Activated CD4-positive, alpha-beta T cell treated with anti-CD3 and anti-CD28 coated beads, Interleukin-2, amount 10 ng/mL, durations not matched to agents 7 days and 5 days (primary cell): ENCODE measurements around the gene SLC25A45. TPM values are rescaled to one million over a fixed set of nuclear protein-coding genes. Genes with fewer than 3 reads are reported as not detected.

ENCODE experiments used
- CTCF ChIA-PET: fragments of 350-600 bp; sonication (Branson Sonifier 250); formaldehyde crosslinking; loops from one replicate; lab custom pipeline; 2021; ENCODE audit warnings: antibody characterized with exemption; lab: Charles Lee
- POLR2A ChIA-PET: fragments of 350-600 bp; sonication (Branson Sonifier 250); formaldehyde crosslinking; loops from one replicate; lab custom pipeline; 2021; ENCODE audit warnings: antibody characterized with exemption; lab: Charles Lee
- DNase-seq: peaks from one replicate; pipeline ENCODE4 v3.0.0-alpha.2; 2020
- H3K27ac Mint-ChIP-seq: one replicate; pipeline ENCODE4 v1.8.0; 2021; ENCODE audit warnings: mild to moderate bottlenecking, moderate library complexity, mixed read lengths
- H3K27me3 Mint-ChIP-seq: one replicate; pipeline ENCODE4 v1.8.0; 2021; ENCODE audit warnings: mixed read lengths
- H3K36me3 Mint-ChIP-seq: one replicate; pipeline ENCODE4 v1.8.0; 2021; ENCODE audit warnings: low read depth, mixed read lengths
- H3K4me1 Mint-ChIP-seq: one replicate; pipeline ENCODE4 v1.8.0; 2021; ENCODE audit warnings: mixed read lengths
- H3K4me3 Mint-ChIP-seq: one replicate; pipeline ENCODE4 v1.8.0; 2021; ENCODE audit warnings: mild to moderate bottlenecking, moderate library complexity, mixed read lengths
- H3K9me3 Mint-ChIP-seq: one replicate; pipeline ENCODE4 v1.8.0; 2021; ENCODE audit warnings: mixed read lengths
- total RNA-seq, 2 experiments: library from RNA; stranded (reverse); gene quantifications; one replicate each; pipeline ENCODE4 v1.2.3, GENCODE V29; 2021

SLC25A45 gene
- total RNA-seq, 2 experiments from 2014 or later, result 40.9 TPM

DNA sequence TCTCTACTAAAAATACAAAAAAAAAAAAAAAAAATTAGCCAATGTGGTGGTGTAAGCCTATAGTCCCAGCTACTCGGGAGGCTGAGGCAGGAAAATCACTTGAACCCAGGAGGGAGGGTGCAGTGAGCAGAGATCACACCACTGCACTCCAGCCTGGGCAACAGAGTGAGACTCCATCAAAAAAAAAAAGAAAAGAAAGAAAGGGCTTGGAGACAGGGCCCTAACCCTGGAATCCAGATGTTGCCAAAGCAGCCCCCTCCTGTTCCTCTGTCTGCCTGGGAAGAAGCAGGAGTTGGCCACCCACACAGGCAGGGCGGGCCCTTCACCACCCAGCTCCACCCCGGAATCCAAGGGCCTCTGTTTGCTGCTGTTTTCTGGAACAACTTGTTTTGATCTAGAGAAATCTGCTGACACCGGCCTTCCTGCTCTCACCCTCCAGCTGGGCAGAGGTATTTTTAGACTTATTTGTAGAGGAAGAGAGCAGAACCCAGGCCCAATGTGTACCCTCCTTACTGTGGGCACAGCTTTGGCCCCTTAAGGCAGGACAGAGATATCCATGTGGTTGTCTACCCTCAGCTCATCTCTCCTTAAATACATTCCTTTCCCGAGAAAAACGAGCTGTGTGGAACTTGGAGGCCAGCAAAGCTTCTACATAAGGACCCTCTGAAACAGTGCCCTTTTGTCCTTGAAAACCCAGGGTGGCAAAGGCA is 37.5 kb upstream of the SLC25A45 start:
- ChIA-PET POLR2A (interaction anchor here (0.6 to 14.2 kb wide), 7 partner anchors 10 to 926 kb away, joined by 3 to 781 read pairs (median 8); partner anchors contain the start of gene MALAT1), CTCF (interaction anchor here (0.6 to 8.1 kb wide), 11 partner anchors 27 to 659 kb away, joined by 3 to 67 read pairs (median 5); partner anchors contain the start of genes FAM89B and MALAT1)
- peaks cover 24% of the 10 kb centered on the region for H3K36me3 Mint-ChIP-seq
- H3K9me3 Mint-ChIP-seq, result no peaks in the 10 kb centered on the region
- peaks cover 52% of the 10 kb centered on the region for H3K4me1 Mint-ChIP-seq
- peak overlapping the region; percentile 91 for H3K4me3 Mint-ChIP-seq
- peaks cover 5% of the 10 kb centered on the region for H3K27me3 Mint-ChIP-seq
- peak; percentile 80 for DNase-seq
- peak overlapping the region; percentile 97 for H3K27ac Mint-ChIP-seq

- Mint-ChIP-seq H3K4me3 (peak overlapping the region; percentile 91), H3K36me3 (peaks cover 19% of the 10 kb centered on the region), H3K27ac (peak overlapping the region; percentile 97), H3K27me3 (peaks cover 5% of the 10 kb centered on the region), H3K9me3 (no peaks in the 10 kb centered on the region), H3K4me1 (peaks cover 55% of the 10 kb centered on the region)
- ChIA-PET CTCF (interaction anchor here (0.6 to 8.1 kb wide), 9 partner anchors 28 to 658 kb away, joined by 3 to 67 read pairs (median 5); partner anchors contain the start of gene MALAT1), POLR2A (interaction anchor here (1.2 to 14.2 kb wide), 4 partner anchors 11 to 84 kb away, joined by 3 to 781 read pairs (median 10); partner anchors contain the start of gene MALAT1)
- no peak for DNase-seq
These were observed 37.0 kb upstream of the SLC25A45 start for GRCh38 chr11:65419460-65419771.

- peaks cover 55% of the 10 kb centered on the region for H3K4me1 Mint-ChIP-seq
These were observed 36.4 kb upstream of the SLC25A45 start for GRCh38 chr11:65418681-65419459.

GRCh38 chr11:65418431-65418680 is 35.9 kb upstream of the SLC25A45 start:
- DNase-seq, result no peak
- H3K4me3 Mint-ChIP-seq, result peak overlapping the region; percentile 91
- peaks cover 8% of the 10 kb centered on the region for H3K36me3 Mint-ChIP-seq
- no peaks in the 10 kb centered on the region for H3K9me3 Mint-ChIP-seq
- ChIA-PET CTCF (interaction anchor here (0.8 to 8.1 kb wide), 6 partner anchors 26 to 92 kb away, joined by 3 to 98 read pairs (median 18); partner anchors contain the start of gene MALAT1), POLR2A (interaction anchor here (3.2 to 14.2 kb wide), 2 partner anchors 54 to 85 kb away, joined by 16 to 781 read pairs; partner anchors contain the start of gene MALAT1)
- H3K27me3 Mint-ChIP-seq, result peaks cover 5% of the 10 kb centered on the region
- peaks cover 55% of the 10 kb centered on the region for H3K4me1 Mint-ChIP-seq
- peak overlapping the region; percentile 97 for H3K27ac Mint-ChIP-seq

More at GRCh38 chr11:65418681-65419459, 36.4 kb upstream of the SLC25A45 start:
- H3K9me3 Mint-ChIP-seq, result no peaks in the 10 kb centered on the region
- DNase-seq, result peak; percentile 92
- POLR2A ChIA-PET, result interaction anchor here (0.6 to 14.2 kb wide), 4 partner anchors 50 to 85 kb away, joined by 3 to 781 read pairs (median 10); partner anchors contain the start of gene MALAT1
- peaks cover 5% of the 10 kb centered on the region for H3K27me3 Mint-ChIP-seq
- peak overlapping the region; percentile 97 for H3K27ac Mint-ChIP-seq
- H3K4me3 Mint-ChIP-seq, result peak overlapping the region; percentile 91
- CTCF ChIA-PET, result interaction anchor here (0.6 to 8.1 kb wide), 8 partner anchors 28 to 91 kb away, joined by 3 to 67 read pairs (median 5); partner anchors contain the start of gene MALAT1
- peaks cover 14% of the 10 kb centered on the region for H3K36me3 Mint-ChIP-seq

GRCh38 chr11:65417702-65418430 is 35.4 kb upstream of the SLC25A45 start:
- DNase-seq, result peak; percentile 52
- ChIA-PET POLR2A (interaction anchor here (3.2 to 14.2 kb wide), 2 partner anchors 54 to 86 kb away, joined by 16 to 781 read pairs; partner anchors contain the start of gene MALAT1), CTCF (interaction anchor here (0.8 to 8.1 kb wide), 10 partner anchors 15 to 90 kb away, joined by 3 to 98 read pairs (median 14); partner anchors contain the start of gene MALAT1)
- Mint-ChIP-seq H3K9me3 (no peaks in the 10 kb centered on the region), H3K36me3 (peaks cover 4% of the 10 kb centered on the region), H3K27me3 (peaks cover 4% of the 10 kb centered on the region), H3K4me3 (peak overlapping the region; percentile 91), H3K27ac (peak overlapping the region; percentile 97), H3K4me1 (peaks cover 54% of the 10 kb centered on the region)

DNA sequence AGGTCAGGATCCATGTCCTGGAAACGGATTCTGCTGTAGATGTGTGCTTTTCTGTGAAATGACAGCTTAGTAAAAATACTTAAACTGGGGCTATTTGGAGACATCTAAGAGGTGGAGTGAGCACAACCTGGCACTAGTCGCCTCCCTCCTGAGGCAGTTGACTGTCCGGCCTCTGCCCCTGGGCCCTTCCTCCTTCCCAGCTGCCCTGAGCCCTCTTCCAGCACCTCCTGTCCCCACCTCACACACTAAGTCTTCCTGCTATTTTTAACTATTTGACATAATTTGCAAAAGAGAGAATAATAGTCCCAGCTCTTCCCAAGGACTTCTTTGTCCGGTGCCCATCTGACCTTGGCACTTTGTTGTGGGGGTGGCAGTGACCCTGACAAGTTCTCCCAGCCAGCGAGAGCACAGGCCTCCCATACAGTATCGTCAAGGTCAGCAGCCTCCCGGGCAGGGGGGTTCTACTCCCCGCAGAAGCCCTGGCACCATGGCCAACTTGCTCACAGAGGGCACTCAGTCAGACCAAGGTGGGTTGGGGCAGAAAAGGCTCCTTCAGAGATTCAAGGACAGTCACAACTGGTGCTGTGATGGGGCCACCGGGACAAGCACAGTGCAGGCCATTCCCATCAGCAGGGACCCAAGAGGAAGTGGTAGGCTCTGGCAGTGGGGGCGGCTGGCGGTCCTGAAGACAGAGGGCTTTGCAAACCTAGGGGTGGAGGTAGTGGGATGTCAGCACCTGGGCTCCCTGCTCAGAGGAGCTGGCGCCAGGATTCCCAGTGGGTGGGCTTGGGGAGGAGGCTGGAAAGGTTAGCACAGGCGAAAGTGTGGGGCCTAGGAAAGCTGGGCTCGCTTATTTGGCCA is 34.6 kb upstream of the SLC25A45 start:
- CTCF ChIA-PET, result interaction anchor here (0.6 to 8.1 kb wide), 33 partner anchors 10 to 363 kb away, joined by 3 to 98 read pairs (median 5); partner anchors contain the start of genes CDC42EP2, FRMD8, MALAT1 and SCYL1
- H3K9me3 Mint-ChIP-seq, result no peaks in the 10 kb centered on the region
- no peaks in the 10 kb centered on the region for H3K36me3 Mint-ChIP-seq
- H3K4me1 Mint-ChIP-seq, result peaks cover 49% of the 10 kb centered on the region
- POLR2A ChIA-PET, result interaction anchor here (1.4 to 14.2 kb wide), 3 partner anchors 8 to 86 kb away, joined by 5 to 781 read pairs (median 5); partner anchors contain the start of gene MALAT1
- peak overlapping the region; percentile 91 for H3K4me3 Mint-ChIP-seq
- H3K27me3 Mint-ChIP-seq, result no peaks in the 10 kb centered on the region
- H3K27ac Mint-ChIP-seq, result peak overlapping the region; percentile 97
- DNase-seq, result peak; percentile 28

DNA sequence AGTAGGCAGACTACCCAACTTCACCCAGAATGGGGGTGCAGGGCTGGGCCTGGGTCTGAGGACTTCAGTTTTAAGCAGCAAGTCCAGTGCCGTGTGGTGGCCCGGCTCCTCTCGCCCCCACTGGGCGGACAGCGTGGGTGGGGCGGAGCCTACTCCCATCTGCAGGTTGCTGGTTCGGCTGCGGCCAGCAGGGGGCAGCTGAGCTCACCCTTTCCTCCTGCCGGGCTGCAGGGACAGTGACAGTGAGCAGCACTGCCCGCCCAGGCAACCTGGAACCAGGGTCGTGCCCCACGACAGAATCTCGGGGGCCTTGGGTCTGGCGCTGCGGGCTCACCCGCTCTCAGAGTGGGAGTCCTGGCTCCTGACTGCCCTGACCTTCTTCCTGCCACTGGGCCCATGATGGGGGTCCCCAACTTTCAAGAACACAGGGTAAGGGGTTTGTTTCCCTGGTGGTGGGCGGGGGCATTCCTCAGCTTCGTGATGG is 33.9 kb upstream of the SLC25A45 start:
- CTCF ChIA-PET, result interaction anchor here (0.6 to 8.1 kb wide), 37 partner anchors 9 to 363 kb away, joined by 3 to 98 read pairs (median 5); partner anchors contain the start of genes CDC42EP2, FRMD8, MALAT1 and SCYL1
- H3K4me1 Mint-ChIP-seq, result peaks cover 49% of the 10 kb centered on the region
- H3K36me3 Mint-ChIP-seq, result no peaks in the 10 kb centered on the region
- H3K27ac Mint-ChIP-seq, result peak overlapping the region; percentile 97
- no peaks in the 10 kb centered on the region for H3K27me3 Mint-ChIP-seq
- POLR2A ChIA-PET, result interaction anchor here (0.5 to 14.2 kb wide), 5 partner anchors 9 to 87 kb away, joined by 3 to 781 read pairs (median 5); partner anchors contain the start of gene MALAT1
- H3K4me3 Mint-ChIP-seq, result peak overlapping the region; percentile 91
- DNase-seq, result peak; percentile 93
- H3K9me3 Mint-ChIP-seq, result no peaks in the 10 kb centered on the region

DNA sequence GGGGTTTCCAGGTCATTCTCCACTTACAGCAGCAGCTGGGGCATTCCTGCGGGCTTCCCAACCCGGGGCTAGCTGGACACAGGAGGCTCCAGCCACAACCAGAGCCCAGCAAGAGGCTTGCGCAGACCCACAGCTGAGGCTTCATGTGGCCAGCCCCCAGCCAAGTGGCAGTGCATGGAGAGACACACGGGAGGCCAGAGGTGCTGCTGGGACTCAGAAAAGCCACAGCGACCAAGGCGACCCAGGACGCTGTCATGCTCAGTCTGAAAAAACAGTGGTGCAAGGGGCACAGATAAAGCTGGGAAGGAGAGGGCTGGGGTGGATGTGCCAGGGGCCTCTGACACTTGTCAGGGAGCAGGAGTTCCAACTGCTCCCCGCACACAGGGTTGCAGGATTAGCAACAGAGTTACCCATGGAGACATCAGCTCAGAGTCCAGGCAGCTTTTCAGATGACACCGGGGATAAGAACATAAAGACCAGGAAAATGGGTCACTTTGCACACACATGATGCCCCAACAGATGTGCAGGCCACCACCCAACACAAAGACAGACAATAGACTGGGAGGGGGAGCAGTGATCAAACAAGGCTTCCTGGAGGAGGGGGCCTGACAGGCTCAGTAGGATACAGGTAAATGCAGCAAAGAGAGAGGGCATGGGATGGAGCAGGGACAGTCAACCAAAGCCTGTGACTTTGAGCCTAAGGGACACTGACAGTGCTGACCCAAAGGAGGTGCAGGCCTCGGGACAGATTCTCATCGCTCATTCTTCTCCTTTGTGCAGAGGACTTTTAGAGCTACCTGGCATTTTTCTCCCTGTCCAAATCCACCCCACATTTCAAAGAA is 33.3 kb upstream of the SLC25A45 start:
- peak overlapping the region; percentile 91 for H3K4me3 Mint-ChIP-seq
- no peaks in the 10 kb centered on the region for H3K27me3 Mint-ChIP-seq
- DNase-seq, result no peak
- H3K4me1 Mint-ChIP-seq, result peaks cover 47% of the 10 kb centered on the region
- ChIA-PET CTCF (interaction anchor here (0.6 to 8.1 kb wide), 35 partner anchors 9 to 364 kb away, joined by 3 to 98 read pairs (median 6); partner anchors contain the start of genes FRMD8, MALAT1 and SCYL1), POLR2A (interaction anchor here (0.5 to 14.2 kb wide), 6 partner anchors 9 to 88 kb away, joined by 3 to 781 read pairs (median 5); partner anchors contain the start of gene MALAT1)
- peaks cover 4% of the 10 kb centered on the region for H3K36me3 Mint-ChIP-seq
- H3K27ac Mint-ChIP-seq, result peak overlapping the region; percentile 71
- H3K9me3 Mint-ChIP-seq, result no peaks in the 10 kb centered on the region

DNA sequence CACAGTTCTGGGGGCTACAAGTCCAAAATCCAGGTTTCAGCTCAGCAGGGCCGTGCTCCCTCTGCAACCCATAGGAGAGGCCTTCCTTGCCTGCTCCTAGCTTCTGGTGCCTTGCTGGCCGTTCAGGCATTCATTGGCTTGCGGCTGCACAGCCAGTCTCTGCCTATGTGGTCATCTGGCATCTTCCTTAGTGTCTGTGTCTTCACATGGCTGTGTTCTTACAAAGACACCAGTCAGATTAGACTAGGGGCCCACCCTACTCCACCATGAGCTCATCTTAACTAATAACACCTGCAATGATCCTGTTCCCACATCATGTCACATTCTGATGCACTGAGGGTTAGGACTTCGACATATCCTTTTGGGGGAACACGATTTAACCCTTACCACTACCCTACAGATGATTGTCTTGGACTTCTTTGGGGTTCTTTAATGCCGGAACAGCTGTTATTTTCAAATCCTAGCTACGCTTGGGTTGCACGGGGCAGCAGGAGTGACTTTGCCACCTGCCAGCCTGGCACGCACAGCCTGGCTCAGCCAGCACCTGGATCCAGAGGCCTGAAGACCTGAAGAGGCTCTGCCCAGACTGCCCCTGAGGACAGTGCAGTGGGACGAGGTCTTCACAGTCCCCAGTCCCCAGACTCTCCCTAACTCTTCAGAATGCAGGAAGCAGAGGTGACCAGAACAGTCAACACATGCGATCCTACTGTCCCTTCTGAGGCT is 32.5 kb upstream of the SLC25A45 start:
- CTCF ChIA-PET, result interaction anchor here (0.6 to 8.1 kb wide), 23 partner anchors 10 to 302 kb away, joined by 3 to 98 read pairs (median 7); partner anchors contain the start of genes MALAT1 and SCYL1
- Mint-ChIP-seq H3K27ac (no peak overlapping the region), H3K36me3 (peaks cover 4% of the 10 kb centered on the region), H3K4me1 (peaks cover 42% of the 10 kb centered on the region), H3K9me3 (no peaks in the 10 kb centered on the region), H3K4me3 (no peak overlapping the region), H3K27me3 (no peaks in the 10 kb centered on the region)
- DNase-seq, result no peak
- POLR2A ChIA-PET, result interaction anchor here (1.3 to 14.2 kb wide), 2 partner anchors 26 to 89 kb away, joined by 3 to 781 read pairs; partner anchors contain the start of gene MALAT1
